Neuronal stem cell (in vitro differentiated cells): Measurements from ENCODE around the gene NPIPA8.
"Not testable (repeated sequence)": the region's sequence is repeated elsewhere in the genome, so short reads cannot be mapped to it uniquely, and the experiment has no call there.

ENCODE experiments used
- DNase-seq: peaks from one replicate; pipeline ENCODE4 v3.0.0-alpha.2; 2013; ENCODE audit warnings: low spot score
- H2AFZ ChIP-seq: one replicate; pipeline ENCODE4 v1.6.1; 2013; ENCODE audit warnings: mild to moderate bottlenecking, low read length, inconsistent platforms
- H2AK5ac ChIP-seq: 2 replicates; pipeline ENCODE4 v1.6.1; 2013; ENCODE audit warnings: low read depth, mild to moderate bottlenecking, inconsistent platforms, low read length, moderate library complexity, mixed read lengths
- H2BK120ac ChIP-seq: 2 replicates; pipeline ENCODE4 v1.6.1; 2013; ENCODE audit warnings: low read depth, mild to moderate bottlenecking, inconsistent platforms, low read length, moderate library complexity, mixed read lengths
- H2BK12ac ChIP-seq: one replicate; pipeline ENCODE4 v1.6.1; 2013; ENCODE audit warnings: low read length, inconsistent platforms
- H2BK15ac ChIP-seq: 2 replicates; pipeline ENCODE4 v1.6.1; 2013; ENCODE audit warnings: mild to moderate bottlenecking, low read length, inconsistent platforms, mixed read lengths
- H2BK5ac ChIP-seq: one replicate; pipeline ENCODE4 v1.6.1; 2013; ENCODE audit warnings: inconsistent platforms, mild to moderate bottlenecking, low read length, moderate library complexity
- H3K14ac ChIP-seq: one replicate; pipeline ENCODE4 v1.6.1; 2013; ENCODE audit warnings: low read length, inconsistent platforms
- H3K18ac ChIP-seq: 2 replicates; pipeline ENCODE4 v1.6.1; 2013; ENCODE audit warnings: low read length, inconsistent platforms
- H3K23ac ChIP-seq: 2 replicates; pipeline ENCODE4 v1.6.1; 2013; ENCODE audit warnings: low read depth, mild to moderate bottlenecking, mixed read lengths, low read length, inconsistent platforms; ENCODE audit not compliant: poor library complexity
- H3K27ac ChIP-seq: replicated peaks from 3 replicates; pipeline ENCODE4 v1.5.1; 2013; ENCODE audit warnings: low read length, inconsistent platforms
- H3K27me3 ChIP-seq, 3 experiments: 2 replicates each; pipeline ENCODE4 v1.6.1; 2013; ENCODE audit warnings: low read length in 3 of 3, mild to moderate bottlenecking in 2 of 3, inconsistent platforms in 1 of 3, low read depth in 1 of 3, mixed read lengths in 1 of 3, moderate library complexity in 1 of 3; ENCODE audit not compliant: control insufficient read depth in 3 of 3, insufficient read depth in 3 of 3
- H3K36me3 ChIP-seq, 2 donors: replicated peaks in 1 of 2; 2 replicates each; pipeline ENCODE4 v1.6.1; 2013; ENCODE audit warnings: low read length in 2 of 2; ENCODE audit not compliant: control insufficient read depth in 2 of 2, insufficient read depth in 2 of 2
- H3K4ac ChIP-seq: 2 replicates; pipeline ENCODE4 v1.6.1; 2013; ENCODE audit warnings: inconsistent platforms, mild to moderate bottlenecking, low read length, moderate library complexity
- H3K4me1 ChIP-seq, 2 donors: 1 replicate in 1 of 2; 2 replicates in 1 of 2; pipeline ENCODE4 v1.6.1; 2013; ENCODE audit warnings: low read length in 2 of 2, low read depth in 1 of 2; ENCODE audit not compliant: control insufficient read depth in 2 of 2, insufficient read depth in 1 of 2
- H3K4me2 ChIP-seq: one replicate; pipeline ENCODE4 v1.6.1; 2013; ENCODE audit warnings: mild to moderate bottlenecking, low read length, inconsistent platforms; ENCODE audit not compliant: insufficient read depth, poor library complexity, severe bottlenecking
- H3K4me3 ChIP-seq, 2 donors: 2 replicates each; pipeline ENCODE4 v1.5.1; 2013; ENCODE audit warnings: low read length in 2 of 2, mild to moderate bottlenecking in 2 of 2, inconsistent platforms in 1 of 2, moderate library complexity in 1 of 2
- H3K79me1 ChIP-seq: one replicate; pipeline ENCODE4 v1.6.1; 2013; ENCODE audit warnings: low read depth, mild to moderate bottlenecking, inconsistent platforms, low read length, moderate library complexity
- H3K9ac ChIP-seq: one replicate; pipeline ENCODE4 v1.6.1; 2013; ENCODE audit warnings: mild to moderate bottlenecking, low read depth, low read length, inconsistent platforms; ENCODE audit not compliant: poor library complexity
- H3K9me3 ChIP-seq, 2 donors: replicated peaks in 1 of 2; 2 replicates each; pipeline versions ENCODE3 to v1.6.1; 2013; ENCODE audit warnings: low read length in 2 of 2, mild to moderate bottlenecking in 2 of 2, inconsistent platforms in 1 of 2, low read depth in 1 of 2, mixed read lengths in 1 of 2, moderate library complexity in 1 of 2; ENCODE audit not compliant: control insufficient read depth in 2 of 2, insufficient read depth in 1 of 2
- H4K8ac ChIP-seq: one replicate; pipeline ENCODE4 v1.6.1; 2013; ENCODE audit warnings: low read depth, mild to moderate bottlenecking, inconsistent platforms, low read length, moderate library complexity
- H4K91ac ChIP-seq: one replicate; pipeline ENCODE4 v1.6.1; 2013; ENCODE audit warnings: low read length, low read depth, mild to moderate bottlenecking, inconsistent platforms; ENCODE audit not compliant: poor library complexity
- WGBS, 2 donors: extraction: QIAGEN DNeasy Blood & Tissue Kit; methylation state at CpG; one replicate each; pipeline ENCODE4 v1.1.7; 2013; ENCODE audit warnings: missing lambda C conversion rate in 2 of 2, mixed read lengths in 1 of 2; ENCODE audit not compliant: insufficient read length in 2 of 2, insufficient replicate concordance in 1 of 2; ENCODE audit errors: extremely low coverage in 2 of 2; 5-methylcytosine and 5-hydroxymethylcytosine counted together

Gene NPIPA8

DNA sequence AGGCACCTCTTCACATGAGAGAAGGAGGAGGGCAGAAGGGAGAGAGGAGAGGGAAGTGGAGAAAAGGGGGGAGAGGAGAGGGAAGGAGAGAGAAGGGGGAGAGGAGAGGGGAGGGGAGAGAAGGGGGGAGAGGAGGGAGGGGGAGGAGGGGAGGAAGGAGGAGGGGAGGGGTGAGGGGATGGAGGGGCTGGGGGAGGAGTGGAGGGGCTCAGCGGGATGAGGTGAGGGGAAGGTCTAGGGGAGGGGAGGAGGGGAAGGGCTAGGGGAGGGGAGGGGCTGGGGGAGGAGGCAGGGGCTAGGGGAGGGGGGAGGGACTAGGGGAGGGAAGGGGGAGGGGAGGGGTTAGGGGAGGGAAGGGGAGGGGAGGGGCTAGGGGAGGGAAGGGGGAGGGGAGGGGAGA lies 5.5 kb upstream of the NPIPA8 start:
- not testable (repeated sequence) for H3K4me3 ChIP-seq, H3K9ac ChIP-seq, H3K79me1 ChIP-seq, H3K27me3 ChIP-seq, H3K36me3 ChIP-seq, H2BK12ac ChIP-seq, H3K27ac ChIP-seq, H2BK120ac ChIP-seq, H2AFZ ChIP-seq, DNase-seq, H3K4me2 ChIP-seq, H3K23ac ChIP-seq, H3K14ac ChIP-seq, H4K91ac ChIP-seq, H2BK5ac ChIP-seq, H3K9me3 ChIP-seq, H3K4ac ChIP-seq, H2AK5ac ChIP-seq, H4K8ac ChIP-seq, H3K4me1 ChIP-seq, H2BK15ac ChIP-seq, H3K18ac ChIP-seq
- WGBS, 2 donors, result no CpG with 5 or more reads among the region's 1 CpG

- H3K14ac ChIP-seq, DNase-seq, H2BK15ac ChIP-seq, H3K4me1 ChIP-seq, H3K4ac ChIP-seq, H2BK5ac ChIP-seq, H4K8ac ChIP-seq, H2AFZ ChIP-seq, H2BK12ac ChIP-seq, H2AK5ac ChIP-seq, H3K9me3 ChIP-seq, H2BK120ac ChIP-seq, H3K4me2 ChIP-seq, H3K18ac ChIP-seq, H3K36me3 ChIP-seq, H3K4me3 ChIP-seq, H4K91ac ChIP-seq, H3K79me1 ChIP-seq, H3K9ac ChIP-seq, H3K23ac ChIP-seq, H3K27ac ChIP-seq, H3K27me3 ChIP-seq: not testable (repeated sequence)
- 100% methylated on average over 1 of the region's 28 CpGs; no CpG with 5 or more reads in 1 of the 2 donors for WGBS, 2 donors
These were observed 5.0 kb upstream of the NPIPA8 start for GRCh38 chr16:18341417-18341960.

- H4K8ac ChIP-seq, H3K4me2 ChIP-seq, H2BK15ac ChIP-seq, H3K9me3 ChIP-seq, H3K79me1 ChIP-seq, H4K91ac ChIP-seq, H3K27ac ChIP-seq, H2BK5ac ChIP-seq, H3K9ac ChIP-seq, H2AFZ ChIP-seq, H3K4me3 ChIP-seq, H3K4me1 ChIP-seq, H2BK120ac ChIP-seq, H2AK5ac ChIP-seq, H3K23ac ChIP-seq, H3K14ac ChIP-seq, DNase-seq, H2BK12ac ChIP-seq, H3K27me3 ChIP-seq, H3K4ac ChIP-seq, H3K18ac ChIP-seq, H3K36me3 ChIP-seq: not testable (repeated sequence)
- no CpG with 5 or more reads among the region's 24 CpGs for WGBS, 2 donors
These were observed 2.7 kb upstream of the NPIPA8 start for GRCh38 chr16:18339210-18339609.

DNA sequence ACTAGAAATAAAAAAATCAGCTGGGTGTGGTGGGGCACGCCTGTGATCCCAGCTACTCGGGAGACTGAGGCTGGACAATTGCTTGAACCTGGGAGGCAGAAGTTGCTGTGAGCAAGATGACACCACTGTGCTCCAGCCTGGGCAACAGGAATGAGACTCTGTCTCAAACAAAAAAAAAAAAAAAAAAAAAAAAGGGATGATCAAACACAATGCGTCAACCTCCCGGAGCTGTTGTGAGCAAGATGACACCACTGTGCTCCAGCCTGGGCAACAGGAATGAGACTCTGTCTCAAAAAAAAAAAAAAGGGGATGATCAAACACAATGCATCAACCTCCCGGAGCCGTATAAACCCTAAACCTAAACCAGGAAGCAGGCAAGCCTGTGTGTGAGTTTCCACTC lies 24.7 kb downstream of the NPIPA8 start:
- H3K9ac ChIP-seq, H3K4me3 ChIP-seq, DNase-seq, H3K4ac ChIP-seq, H3K36me3 ChIP-seq, H3K23ac ChIP-seq, H3K18ac ChIP-seq, H3K9me3 ChIP-seq, H2BK15ac ChIP-seq, H2BK12ac ChIP-seq, H2AK5ac ChIP-seq, H2BK120ac ChIP-seq, H3K27me3 ChIP-seq, H3K4me2 ChIP-seq, H3K27ac ChIP-seq, H3K14ac ChIP-seq, H3K4me1 ChIP-seq, H2AFZ ChIP-seq, H4K91ac ChIP-seq, H2BK5ac ChIP-seq, H3K79me1 ChIP-seq, H4K8ac ChIP-seq: not testable (repeated sequence)
- no CpG with 5 or more reads among the region's 6 CpGs for WGBS, 2 donors
